ENCODE data around the gene BATF2. TPM values are rescaled to one million over a fixed set of nuclear protein-coding genes. Genes with fewer than 3 reads are reported as not detected.

BATF2 gene
- total RNA-seq (10 to 100 TPM in 1 of 10 donors, 1 to 10 TPM in 8, under 1 TPM in 1; 0.66 to 31.8 (median 1.7) TPM), polyA plus RNA-seq (1 to 10 TPM; 2.1 to 2.9 TPM)
- long read RNA-seq, donor 1, partial matches to known transcripts: 0 of 2 reads
- long read RNA-seq, donor 1, other reads (novel, unspliced or antisense): 0 of 2 reads
- long read RNA-seq, donor 2, partial matches to known transcripts: 0 of 2 reads
- long read RNA-seq, donor 2, other reads (novel, unspliced or antisense): 0 of 2 reads
- long read RNA-seq, donor 3, partial matches to known transcripts: 1 of 5 reads
- long read RNA-seq, donor 3, other reads (novel, unspliced or antisense): 0 of 5 reads

- peak; percentile 86 to 96 (median 92) for ATAC-seq
- intact Hi-C loops (cut with DNase I): loop anchor here in 5 of 10 donors (5.0 to 10.0 kb wide), 4 partner anchors 70 to 152 kb away; partner anchors contain the start of genes PPP2R5B (in 2 of the 5), ATG2A (in 1 of the 5) and CDC42BPG (in 1 of the 5)
- WGBS, 2 donors: 13 to 21% methylated on average over 9 of the region's 9 CpGs
- peaks cover 0 to 51% (median 17%) of the 10 kb centered on the region in 9 donors for H3K4me1 ChIP-seq
- H3K9me3 ChIP-seq: no peaks in the 10 kb centered on the region
- H3K36me3 ChIP-seq: peaks cover 0 to 19% (median 0%) of the 10 kb centered on the region in 9 donors
- peak within 1 kb of the TSS in 9 of 10 donors; percentile 41 to 88 (median 72) for H3K27ac ChIP-seq
- H3K4me3 ChIP-seq: peak within 1 kb of the TSS; percentile 1 to 65 (median 52)
- DNase-seq: peak; percentile 70 to 82
- H3K27me3 ChIP-seq: no peaks in the 10 kb centered on the region
- TF ChIP-seq CTCF (IDR thresholded peaks at IDR 0.05): peak in 8 of 9 donors; percentile 22 to 62 (median 48)
Measured at GRCh38 chr11:64996710-64997380, at the start of gene BATF2. BATF2 (minus strand) TSS chr11:64996971; CDS start chr11:64996914, 57 bp downstream.

- Histone ChIP-seq H3K27me3 (no peaks in the 10 kb centered on the region), H3K27ac (no peak overlapping the region), H3K4me3 (no peak overlapping the region), H3K4me1 (peaks cover 0 to 51% (median 24%) of the 10 kb centered on the region in 9 donors), H3K36me3 (peaks cover 0 to 24% (median 4%) of the 10 kb centered on the region in 9 donors), H3K9me3 (no peaks in the 10 kb centered on the region)
- intact Hi-C loops (cut with DNase I): loop anchor here in 1 of 10 donors (5.0 kb wide), 1 partner anchor 42 kb away; a partner anchor contains a TSS
- WGBS, 2 donors: 85 to 92% methylated on average over 7 of the region's 7 CpGs
- TF ChIP-seq CTCF (IDR thresholded peaks at IDR 0.05): no peak
- ATAC-seq (no peak), DNase-seq (no peak)
Measured at GRCh38 chr11:65045728-65046127, 49.0 kb upstream of the BATF2 start.

GRCh38 chr11:65045061-65045460 lies 48.3 kb upstream of the BATF2 start:
- H3K4me1 ChIP-seq: peaks cover 0 to 58% (median 29%) of the 10 kb centered on the region in 9 donors
- ATAC-seq (no peak), DNase-seq (no peak)
- no peaks in the 10 kb centered on the region for H3K27me3 ChIP-seq
- H3K27ac ChIP-seq: no peak overlapping the region
- H3K9me3 ChIP-seq: no peaks in the 10 kb centered on the region
- intact Hi-C loops (cut with DNase I): loop anchor here in 1 of 10 donors (5.0 kb wide), 1 partner anchor 42 kb away; a partner anchor contains a TSS
- no peak for TF ChIP-seq CTCF (IDR thresholded peaks at IDR 0.05)
- no peak overlapping the region for H3K4me3 ChIP-seq
- WGBS, 2 donors: 91 to 92% methylated on average over 5 of the region's 5 CpGs
- peaks cover 0 to 24% (median 4%) of the 10 kb centered on the region in 9 donors for H3K36me3 ChIP-seq

- TF ChIP-seq CTCF (IDR thresholded peaks at IDR 0.05): no peak
- H3K4me1 ChIP-seq: peaks cover 0 to 61% (median 29%) of the 10 kb centered on the region in 9 donors
Measured at GRCh38 chr11:65043881-65044501, 47.2 kb upstream of the BATF2 start.

More at GRCh38 chr11:65043881-65044501, 47.2 kb upstream of the BATF2 start:
- DNase-seq (peak; percentile 30 to 47), ATAC-seq (peak in 3 of 8 donors; percentile 2 to 24 (median 22))
- H3K36me3 ChIP-seq: peaks cover 0 to 33% (median 4%) of the 10 kb centered on the region in 9 donors
- H3K4me3 ChIP-seq: no peak overlapping the region
- H3K27ac ChIP-seq: peak overlapping the region in 1 of 10 donors; percentile 44
- no peaks in the 10 kb centered on the region for H3K9me3 ChIP-seq
- H3K27me3 ChIP-seq: no peaks in the 10 kb centered on the region
- WGBS, 2 donors: 85 to 88% methylated on average over 23 of the region's 23 CpGs
- intact Hi-C loops (cut with DNase I): loop anchor here in 1 of 10 donors (5.0 kb wide), 1 partner anchor 38 kb away; the partner anchor contains the start of genes CDCA5 and ZFPL1
